SK-N-SH (cell line): ENCODE data around the gene MACROD2.

Source experiments
- EP300 ChIP-seq, 2 experiments: IDR thresholded peaks; 2 replicates each; pipeline versions ENCODE4 v1.4.0 to v1.6.1; 2012; ENCODE audit warnings: borderline replicate concordance in 1 of 2, low read depth in 1 of 2, low read length in 1 of 2
- FOXM1 ChIP-seq: IDR thresholded peaks from 2 replicates; pipeline ENCODE4 v1.4.0; 2012; ENCODE audit warnings: low read depth, mild to moderate bottlenecking
- GABPA ChIP-seq: IDR thresholded peaks from 2 replicates; pipeline ENCODE4 v1.4.0; 2012; ENCODE audit warnings: low read depth, mild to moderate bottlenecking
- MEF2A ChIP-seq: IDR thresholded peaks from 2 replicates; pipeline ENCODE4 v1.4.0; 2012; ENCODE audit warnings: low read depth, borderline replicate concordance
- POLR2AphosphoS5 ChIP-seq: IDR thresholded peaks from 2 replicates; pipeline ENCODE4 v1.6.1; 2012; ENCODE audit warnings: low read depth, low read length
- TF ChIP-seq, protein P1 (sequence below): fragments of 200-600 bp; sonication (generic); IDR thresholded peaks from 2 replicates; pipeline ENCODE4 v1.6.1; 2017; ENCODE audit warnings: antibody characterized with exemption, mild to moderate bottlenecking, moderate library complexity
- TF ChIP-seq, protein P2 (sequence below): IDR thresholded peaks from 2 replicates; pipeline ENCODE4 v1.6.1; 2012; ENCODE audit warnings: mild to moderate bottlenecking, low read depth, low read length, moderate library complexity

DNA sequence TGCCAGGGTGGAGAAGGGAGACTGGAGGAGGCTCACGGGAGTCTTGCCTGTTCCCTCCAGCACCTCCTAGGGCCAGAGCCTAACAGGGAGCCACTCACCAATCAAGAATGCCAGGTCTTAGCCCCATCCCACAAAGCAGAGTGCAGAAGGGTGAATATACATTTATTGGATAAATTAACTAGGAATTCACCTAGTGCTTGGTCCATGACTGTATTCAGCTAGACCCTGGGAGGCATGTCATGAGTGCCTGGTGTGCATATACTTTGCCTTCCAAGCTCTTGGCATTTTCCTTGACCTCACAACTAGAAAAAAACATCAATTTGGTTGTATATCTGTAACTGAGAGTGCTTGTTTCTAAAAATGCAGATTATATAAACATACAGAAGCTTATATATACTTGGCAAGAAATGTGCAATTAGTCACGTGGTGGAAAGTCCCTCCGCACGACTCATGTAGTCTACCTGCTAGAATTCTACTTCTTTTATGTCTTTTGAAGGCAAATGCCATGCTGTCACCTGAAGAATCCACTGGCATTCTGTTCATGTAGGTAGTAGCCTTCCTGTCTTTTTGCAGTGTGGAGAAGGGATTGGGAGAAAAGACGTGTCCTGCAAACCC lies 1586.9 kb downstream of the MACROD2 start:
- TF ChIP-seq, protein P1, sequence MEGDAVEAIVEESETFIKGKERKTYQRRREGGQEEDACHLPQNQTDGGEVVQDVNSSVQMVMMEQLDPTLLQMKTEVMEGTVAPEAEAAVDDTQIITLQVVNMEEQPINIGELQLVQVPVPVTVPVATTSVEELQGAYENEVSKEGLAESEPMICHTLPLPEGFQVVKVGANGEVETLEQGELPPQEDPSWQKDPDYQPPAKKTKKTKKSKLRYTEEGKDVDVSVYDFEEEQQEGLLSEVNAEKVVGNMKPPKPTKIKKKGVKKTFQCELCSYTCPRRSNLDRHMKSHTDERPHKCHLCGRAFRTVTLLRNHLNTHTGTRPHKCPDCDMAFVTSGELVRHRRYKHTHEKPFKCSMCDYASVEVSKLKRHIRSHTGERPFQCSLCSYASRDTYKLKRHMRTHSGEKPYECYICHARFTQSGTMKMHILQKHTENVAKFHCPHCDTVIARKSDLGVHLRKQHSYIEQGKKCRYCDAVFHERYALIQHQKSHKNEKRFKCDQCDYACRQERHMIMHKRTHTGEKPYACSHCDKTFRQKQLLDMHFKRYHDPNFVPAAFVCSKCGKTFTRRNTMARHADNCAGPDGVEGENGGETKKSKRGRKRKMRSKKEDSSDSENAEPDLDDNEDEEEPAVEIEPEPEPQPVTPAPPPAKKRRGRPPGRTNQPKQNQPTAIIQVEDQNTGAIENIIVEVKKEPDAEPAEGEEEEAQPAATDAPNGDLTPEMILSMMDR: no peak
- TF ChIP-seq MEF2A (no peak), EP300 (IDR thresholded peaks at IDR 0.05; ENCODE audit: borderline replicate concordance in 1 of 2, low read depth in 1 of 2, low read length in 1 of 2) (no peak), GABPA (no peak), FOXM1 (no peak), POLR2AphosphoS5 (no peak)
- TF ChIP-seq, protein P2, sequence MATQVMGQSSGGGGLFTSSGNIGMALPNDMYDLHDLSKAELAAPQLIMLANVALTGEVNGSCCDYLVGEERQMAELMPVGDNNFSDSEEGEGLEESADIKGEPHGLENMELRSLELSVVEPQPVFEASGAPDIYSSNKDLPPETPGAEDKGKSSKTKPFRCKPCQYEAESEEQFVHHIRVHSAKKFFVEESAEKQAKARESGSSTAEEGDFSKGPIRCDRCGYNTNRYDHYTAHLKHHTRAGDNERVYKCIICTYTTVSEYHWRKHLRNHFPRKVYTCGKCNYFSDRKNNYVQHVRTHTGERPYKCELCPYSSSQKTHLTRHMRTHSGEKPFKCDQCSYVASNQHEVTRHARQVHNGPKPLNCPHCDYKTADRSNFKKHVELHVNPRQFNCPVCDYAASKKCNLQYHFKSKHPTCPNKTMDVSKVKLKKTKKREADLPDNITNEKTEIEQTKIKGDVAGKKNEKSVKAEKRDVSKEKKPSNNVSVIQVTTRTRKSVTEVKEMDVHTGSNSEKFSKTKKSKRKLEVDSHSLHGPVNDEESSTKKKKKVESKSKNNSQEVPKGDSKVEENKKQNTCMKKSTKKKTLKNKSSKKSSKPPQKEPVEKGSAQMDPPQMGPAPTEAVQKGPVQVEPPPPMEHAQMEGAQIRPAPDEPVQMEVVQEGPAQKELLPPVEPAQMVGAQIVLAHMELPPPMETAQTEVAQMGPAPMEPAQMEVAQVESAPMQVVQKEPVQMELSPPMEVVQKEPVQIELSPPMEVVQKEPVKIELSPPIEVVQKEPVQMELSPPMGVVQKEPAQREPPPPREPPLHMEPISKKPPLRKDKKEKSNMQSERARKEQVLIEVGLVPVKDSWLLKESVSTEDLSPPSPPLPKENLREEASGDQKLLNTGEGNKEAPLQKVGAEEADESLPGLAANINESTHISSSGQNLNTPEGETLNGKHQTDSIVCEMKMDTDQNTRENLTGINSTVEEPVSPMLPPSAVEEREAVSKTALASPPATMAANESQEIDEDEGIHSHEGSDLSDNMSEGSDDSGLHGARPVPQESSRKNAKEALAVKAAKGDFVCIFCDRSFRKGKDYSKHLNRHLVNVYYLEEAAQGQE: no peak
